HepG2 (cell line): ENCODE data around the gene ZBTB7B. TPM values are rescaled to one million over a fixed set of nuclear protein-coding genes. Genes with fewer than 3 reads are reported as not detected.

Experiments
- ETV5 ChIP-seq: IDR thresholded peaks from 2 replicates; pipeline ENCODE4 v1.6.1; 2018; ENCODE audit warnings: missing biosample characterization, missing genetic modification reagents, inconsistent platforms, borderline replicate concordance
- FOXA3 ChIP-seq: IDR thresholded peaks from 2 replicates; pipeline ENCODE4 v1.6.1; 2016; ENCODE audit warnings: missing genetic modification reagents, missing compliant biosample characterization
- GATAD2A ChIP-seq: IDR thresholded peaks from 2 replicates; pipeline ENCODE4 v1.6.1; 2016
- GTF2F1 ChIP-seq: fragments of 150-350 bp; IDR thresholded peaks from 2 replicates; pipeline ENCODE4 v1.6.1; 2014; ENCODE audit warnings: low read length
- HNRNPL ChIP-seq: fragments of 200-400 bp; formaldehyde crosslinking; IDR thresholded peaks from 2 replicates; pipeline ENCODE4 v1.6.1; 2017; ENCODE audit warnings: mild to moderate bottlenecking, low read depth, low read length
- MIER3 ChIP-seq: IDR thresholded peaks from 2 replicates; pipeline ENCODE4 v1.6.1; 2016; ENCODE audit warnings: missing compliant biosample characterization, borderline replicate concordance
- NR2F6 ChIP-seq, 2 experiments: IDR thresholded peaks; 2 replicates each; pipeline ENCODE4 v1.6.1; 2016; ENCODE audit warnings: antibody characterized with exemption in 1 of 2, mild to moderate bottlenecking in 1 of 2
- PCBP1 ChIP-seq: fragments of 200-400 bp; formaldehyde crosslinking; IDR thresholded peaks from 2 replicates; pipeline ENCODE4 v1.6.1; 2017; ENCODE audit warnings: mild to moderate bottlenecking, low read depth, low read length, borderline replicate concordance
- PHF20 ChIP-seq: sonication (generic); formaldehyde crosslinking; IDR thresholded peaks from 2 replicates; pipeline ENCODE4 v1.5.0; 2020; ENCODE audit warnings: mild to moderate bottlenecking, missing genetic modification reagents
- PRDM10 ChIP-seq: sonication (generic); formaldehyde crosslinking; IDR thresholded peaks from 2 replicates; pipeline ENCODE4 v1.4.0; 2020; ENCODE audit warnings: low read depth, missing genetic modification reagents
- PREB ChIP-seq: sonication (generic); formaldehyde crosslinking; IDR thresholded peaks from 2 replicates; pipeline ENCODE4 v1.4.0; 2020; ENCODE audit warnings: missing genetic modification reagents
- SMYD3 ChIP-seq: sonication (generic); formaldehyde crosslinking; IDR thresholded peaks from 2 replicates; pipeline ENCODE4 v1.8.1; 2023; ENCODE audit warnings: mild to moderate bottlenecking, missing genetic modification reagents
- TEAD3 ChIP-seq: optimal IDR thresholded peaks from 2 replicates; pipeline ENCODE3; 2016; ENCODE audit warnings: borderline replicate concordance
- TERF1 ChIP-seq: sonication (generic); formaldehyde crosslinking; IDR thresholded peaks from 2 replicates; pipeline ENCODE4 v1.8.0; 2022; ENCODE audit warnings: mild to moderate bottlenecking, missing genetic modification reagents, moderate library complexity
- WIZ ChIP-seq: sonication (generic); formaldehyde crosslinking; IDR thresholded peaks from 2 replicates; pipeline ENCODE4 v1.5.1; 2020; ENCODE audit warnings: mild to moderate bottlenecking, missing genetic modification reagents
- ZBTB34 ChIP-seq: sonication (generic); formaldehyde crosslinking; IDR thresholded peaks from 2 replicates; pipeline ENCODE4 v1.8.0; 2022; ENCODE audit warnings: mild to moderate bottlenecking, missing genetic modification reagents
- ZBTB42 ChIP-seq: sonication (generic); formaldehyde crosslinking; IDR thresholded peaks from 2 replicates; pipeline ENCODE4 v1.5.0; 2020; ENCODE audit warnings: mild to moderate bottlenecking, missing genetic modification reagents
- ZIK1 ChIP-seq: sonication (generic); formaldehyde crosslinking; IDR thresholded peaks from 2 replicates; pipeline ENCODE4 v1.5.0; 2020; ENCODE audit warnings: mild to moderate bottlenecking, low read depth, missing genetic modification reagents, borderline replicate concordance
- ZKSCAN1 ChIP-seq: fragments of 150-350 bp; IDR thresholded peaks from 2 replicates; pipeline ENCODE4 v1.6.1; 2014; ENCODE audit warnings: low read length
- ZKSCAN5 ChIP-seq: sonication (generic); formaldehyde crosslinking; IDR thresholded peaks from 2 replicates; pipeline ENCODE4 v1.5.1; 2020; ENCODE audit warnings: mild to moderate bottlenecking, missing genetic modification reagents
- ZNF121 ChIP-seq: sonication (generic); formaldehyde crosslinking; IDR thresholded peaks from 2 replicates; pipeline ENCODE4 v1.5.0; 2020; ENCODE audit warnings: mild to moderate bottlenecking, missing genetic modification reagents
- ZNF235 ChIP-seq: sonication (generic); formaldehyde crosslinking; IDR thresholded peaks from 2 replicates; pipeline ENCODE4 v1.8.1; 2023; ENCODE audit warnings: mild to moderate bottlenecking, missing genetic modification reagents, borderline replicate concordance
- ZNF292 ChIP-seq: sonication (generic); formaldehyde crosslinking; IDR thresholded peaks from 2 replicates; pipeline ENCODE4 v1.8.1; 2022; ENCODE audit warnings: mild to moderate bottlenecking, low read depth, missing genetic modification reagents, borderline replicate concordance
- ZNF737 ChIP-seq: sonication (generic); formaldehyde crosslinking; IDR thresholded peaks from 2 replicates; pipeline ENCODE4 v1.5.0; 2020; ENCODE audit warnings: missing genetic modification reagents, mild to moderate bottlenecking, borderline replicate concordance
- ZNF761 ChIP-seq: sonication (generic); formaldehyde crosslinking; conservative IDR thresholded peaks from 2 replicates; pipeline ENCODE4 v1.4.0; 2020; ENCODE audit warnings: mild to moderate bottlenecking, missing genetic modification reagents
- polyA plus RNA-seq, 8 experiments: library from polyadenylated mRNA; depleted of rRNA in 3 of 8; stranded (reverse) in 7 of 8; unstranded in 1 of 8; fragments of >200 nt; fragmentation: Illumina TruSeq in 4 of 8; extraction: Trizol in 4 of 8; gene quantifications; 2 replicates each; pipeline versions ENCODE4 v1.2.1 to v1.2.3, GENCODE V29; 2011 to 2016; ENCODE audit warnings: low read depth in 4 of 8, missing spikeins in 1 of 8, mixed read lengths in 1 of 8; ENCODE audit not compliant: insufficient read depth in 1 of 8
- total RNA-seq, 5 experiments: library from RNA; depleted of rRNA; stranded (reverse); fragments of >200 nt; fragmentation: Illumina TruSeq; extraction: Trizol; gene quantifications; 2 replicates each; pipeline ENCODE4 v1.2.3, GENCODE V29; 2016; ENCODE audit warnings: low read depth in 1 of 5

Gene ZBTB7B
- total and polyA plus RNA-seq, 2 of the 13 experiments (the other 11 are each of a cell fraction or from before 2014, with no cell fraction given): 15.5 to 17.5 TPM

- TF ChIP-seq PREB (CRISPR knock-in tag): no peak
- TF ChIP-seq ZNF761 (CRISPR knock-in tag): no peak
- TF ChIP-seq PCBP1: no peak
- TF ChIP-seq ZNF737 (CRISPR knock-in tag): no peak
- TF ChIP-seq ZNF292: no peak
- no peak for TF ChIP-seq MIER3
- no peak for TF ChIP-seq ZKSCAN1
- TF ChIP-seq TEAD3 (CRISPR knock-in tag): no peak
- no peak for TF ChIP-seq GATAD2A
- TF ChIP-seq FOXA3 (CRISPR knock-in tag): no peak
- no peak for TF ChIP-seq PHF20 (CRISPR knock-in tag)
- TF ChIP-seq ETV5: no peak
- no peak for TF ChIP-seq GTF2F1
- no peak for TF ChIP-seq ZBTB34
- no peak for TF ChIP-seq TERF1
- TF ChIP-seq ZKSCAN5: no peak
- TF ChIP-seq ZIK1 (CRISPR knock-in tag): no peak
- TF ChIP-seq ZNF235 (CRISPR knock-in tag): no peak; the same call in 1 of the 2 replicates
- TF ChIP-seq ZNF121 (CRISPR knock-in tag): no peak
- TF ChIP-seq PRDM10: no peak
- no peak for TF ChIP-seq WIZ (CRISPR knock-in tag)
- TF ChIP-seq ZBTB42: no peak
- TF ChIP-seq SMYD3: peak; percentile 49; the same call in 1 of the 2 replicates
- no peak for TF ChIP-seq NR2F6 (IDR thresholded peaks at IDR 0.05)
- TF ChIP-seq NR2F6 (CRISPR knock-in tag; IDR thresholded peaks at IDR 0.05): no peak
- TF ChIP-seq HNRNPL: 0 out of 2 replicates have a peak, but pooled peaks have one; percentile 36
These were observed 694 bp downstream of the ZBTB7B start (continued) for GRCh38 chr1:155003227-155003765.
